NOMO-1 treated with DMSO at 0.1 percent for 48 hours (cell line): ENCODE data around the gene ASTN2.

ENCODE experiments used
- DNase-seq: peaks from one replicate; lab custom pipeline; 2025; ENCODE audit not compliant: unreplicated experiment; lab: John Stamatoyannopoulos, UW

The ASTN2 gene

DNA sequence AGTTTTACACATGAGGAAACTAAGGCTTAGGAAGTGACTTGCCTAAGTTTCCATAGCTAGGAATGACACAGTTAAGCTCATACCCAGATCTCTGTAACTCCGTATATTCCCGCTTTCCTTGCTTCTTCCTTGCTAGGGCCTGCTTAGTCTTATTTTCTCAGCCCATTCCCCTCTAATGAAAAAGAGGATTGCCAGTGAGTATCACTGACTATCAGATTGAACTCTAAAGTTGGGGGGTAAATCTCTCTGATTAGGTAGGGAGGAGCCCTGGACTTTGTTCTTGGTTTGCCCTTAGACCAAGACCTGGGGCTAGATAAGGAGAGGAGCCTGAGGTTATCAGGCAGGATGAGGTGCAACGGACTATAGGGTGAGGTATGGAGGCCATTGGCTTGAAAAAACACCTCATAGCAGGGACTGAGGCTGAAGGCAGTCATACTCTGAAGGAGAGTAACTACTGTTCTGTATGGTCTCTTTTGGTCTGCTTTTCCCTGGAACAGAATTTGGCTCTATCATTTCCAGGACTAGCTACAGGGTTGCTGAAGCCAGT lies 725.3 kb downstream of the ASTN2 start:
- no peak for DNase-seq

DNA sequence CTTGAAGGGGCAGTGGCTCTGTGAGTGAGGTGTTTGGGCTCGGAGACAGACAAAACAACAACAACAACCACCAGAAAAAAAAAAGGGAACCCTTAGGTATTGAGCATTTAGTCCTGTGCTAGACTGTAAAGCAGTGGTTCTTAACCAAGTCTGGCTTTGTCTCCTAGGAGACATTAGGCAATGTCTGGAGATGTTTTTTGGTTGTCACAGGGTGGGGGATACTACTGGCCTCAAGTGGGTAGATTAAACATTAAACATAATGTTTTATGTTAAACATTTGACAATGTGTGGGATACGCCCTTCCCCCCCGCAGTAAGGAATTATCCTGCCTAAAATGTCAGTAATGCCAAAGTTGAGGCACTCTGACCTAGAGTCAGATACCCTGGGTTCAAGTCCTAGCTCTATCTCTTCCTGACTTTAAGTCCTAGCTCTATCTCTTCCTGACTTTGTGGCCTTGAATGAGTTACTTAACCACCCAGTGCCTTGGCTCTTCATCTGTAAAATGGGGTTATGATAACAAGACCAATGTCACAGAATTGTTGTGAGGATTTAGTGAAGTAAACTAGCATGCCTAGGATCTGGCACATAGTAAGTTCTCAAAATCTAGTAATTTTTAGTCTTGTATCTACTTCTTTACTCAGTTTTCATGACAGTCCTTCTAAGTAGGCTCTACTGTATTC lies 725.9 kb downstream of the ASTN2 start:
- peak; percentile 11 for DNase-seq

DNA sequence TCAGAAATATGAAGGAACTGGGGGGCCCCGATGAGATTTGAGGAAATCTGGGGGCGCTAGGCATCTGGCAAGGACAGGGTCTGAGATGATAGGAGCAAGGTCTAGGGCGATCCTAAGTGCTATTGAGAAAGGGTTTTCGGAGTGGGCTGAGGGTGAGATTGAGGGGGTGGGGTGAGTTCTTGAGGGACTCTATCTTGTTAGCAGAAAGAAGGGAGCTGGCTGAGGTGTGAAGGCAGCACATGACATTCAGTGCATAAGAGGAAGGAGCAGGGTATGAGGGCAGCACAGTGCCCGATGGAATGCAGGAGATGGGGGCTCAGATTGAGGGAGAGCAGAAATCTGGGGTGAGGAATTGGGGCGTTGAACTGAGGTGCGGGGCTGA lies 727.1 kb downstream of the ASTN2 start:
- peak; percentile 20 for DNase-seq

DNA sequence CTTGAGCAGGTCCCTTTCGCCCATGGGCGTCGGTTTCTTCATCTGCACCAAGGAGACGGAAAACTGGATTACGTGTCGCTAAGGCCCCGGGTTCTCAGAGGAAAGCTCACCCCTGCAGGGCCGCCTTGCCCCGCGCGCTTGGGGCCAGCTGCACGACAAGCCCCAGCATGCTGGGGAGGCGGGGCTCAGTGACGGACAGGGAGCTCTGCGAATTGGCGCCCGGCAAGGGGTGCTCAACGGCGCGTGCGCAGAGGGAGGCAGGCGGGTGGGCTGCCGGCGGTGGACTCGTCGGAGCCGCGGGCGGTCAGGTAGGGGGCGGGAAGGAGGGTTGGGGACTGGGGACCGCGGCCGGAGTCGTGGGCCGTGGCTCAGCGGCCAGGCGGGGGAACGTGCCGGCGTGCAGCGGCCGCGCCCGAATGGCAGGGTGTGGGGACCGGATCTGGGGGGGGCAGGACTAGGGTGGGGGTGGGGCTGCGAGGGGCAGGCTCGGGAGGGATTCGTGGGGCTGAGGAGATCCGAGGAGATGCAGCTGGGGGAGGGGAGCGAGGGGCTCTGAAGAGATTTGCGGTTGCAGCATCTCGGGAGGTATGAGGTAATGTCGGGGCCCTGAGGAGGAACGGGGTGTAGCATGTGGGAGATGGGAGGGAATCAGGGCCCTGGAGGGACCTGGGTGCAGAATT lies 727.6 kb downstream of the ASTN2 start, which contains the start of gene TRIM32:
Gene TRIM32, plus strand, starts transcription at position 232 of the 680 bp plus-strand sequence. CDS start 10,438 bp downstream, outside the sequence.
- peak; percentile 79 for DNase-seq

DNA sequence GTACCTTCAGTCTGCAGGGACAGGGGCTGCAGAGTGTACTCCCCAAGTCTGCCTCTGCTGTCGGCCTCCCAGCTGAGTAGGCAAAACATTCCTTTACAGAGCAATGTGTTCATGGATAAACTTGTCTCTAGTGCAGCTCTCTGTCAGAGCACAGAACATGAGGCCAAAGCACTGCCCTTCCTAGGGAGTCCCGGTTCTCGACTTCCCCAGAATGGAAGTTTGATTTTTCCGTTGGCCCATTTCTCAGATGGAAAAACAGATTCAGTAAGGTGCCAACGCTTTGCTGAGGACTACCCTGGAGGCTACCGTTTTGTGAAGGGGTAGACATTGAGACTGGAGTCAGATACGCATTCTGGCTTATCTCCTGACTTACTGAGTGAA lies 728.2 kb downstream of the ASTN2 start:
- DNase-seq = no peak

DNA sequence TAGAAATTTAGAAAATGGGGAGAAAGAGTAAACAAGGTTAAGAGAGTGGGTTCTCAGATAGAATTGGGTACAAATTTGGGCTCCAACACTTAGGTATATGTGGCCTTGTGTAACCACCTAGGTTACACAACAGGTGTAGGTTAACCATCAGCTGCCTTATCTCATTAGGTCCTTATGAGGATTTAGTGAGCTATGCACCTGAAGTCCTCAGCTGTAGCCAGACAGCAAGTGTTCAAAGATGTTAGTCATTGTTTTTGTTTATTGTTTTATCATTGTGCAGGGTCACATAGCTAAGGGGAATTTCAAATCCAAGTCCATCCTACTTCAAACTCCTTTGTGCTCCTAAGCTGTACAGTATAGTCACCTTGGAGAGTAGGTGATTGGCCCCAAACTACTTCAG lies 728.7 kb downstream of the ASTN2 start:
- DNase-seq = no peak

DNA sequence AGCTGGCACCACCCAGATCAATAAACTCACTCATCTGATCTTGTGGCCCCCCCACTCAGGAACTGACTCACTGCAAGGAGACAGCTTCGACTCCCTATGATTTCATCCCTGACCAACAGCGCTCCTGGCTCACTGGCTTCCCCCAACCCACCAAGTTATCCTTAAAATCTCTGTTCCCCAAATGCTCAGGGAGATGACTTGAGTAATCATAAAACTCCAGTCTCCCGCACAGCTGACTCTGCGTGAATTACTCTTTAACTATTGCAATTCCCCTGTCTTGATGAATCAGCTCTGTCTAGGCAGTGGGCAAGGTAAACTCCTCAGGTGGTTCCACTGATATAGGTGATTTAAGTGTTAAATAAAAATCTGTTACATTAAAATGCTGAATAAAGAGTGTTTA lies 729.7 kb downstream of the ASTN2 start:
- no peak for DNase-seq

DNA sequence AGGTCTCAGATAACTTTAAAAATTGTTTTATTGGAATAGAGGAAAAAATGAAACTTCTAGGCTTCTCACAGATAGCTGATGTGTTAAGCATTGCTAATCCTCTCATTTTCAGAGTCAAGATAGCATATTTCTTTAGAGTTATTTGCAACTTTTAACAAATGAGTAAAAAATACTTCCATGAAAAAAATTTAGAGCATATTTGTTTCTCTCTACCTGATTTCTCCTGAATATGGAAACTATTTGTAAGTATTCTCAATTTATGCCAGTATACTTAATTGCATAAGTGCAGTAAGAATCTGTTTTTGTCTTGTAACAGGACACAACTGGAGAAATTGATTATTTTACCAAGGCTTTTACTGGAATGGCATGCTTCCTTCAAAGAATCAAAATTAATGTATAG lies 731.3 kb downstream of the ASTN2 start:
- no peak for DNase-seq

DNA sequence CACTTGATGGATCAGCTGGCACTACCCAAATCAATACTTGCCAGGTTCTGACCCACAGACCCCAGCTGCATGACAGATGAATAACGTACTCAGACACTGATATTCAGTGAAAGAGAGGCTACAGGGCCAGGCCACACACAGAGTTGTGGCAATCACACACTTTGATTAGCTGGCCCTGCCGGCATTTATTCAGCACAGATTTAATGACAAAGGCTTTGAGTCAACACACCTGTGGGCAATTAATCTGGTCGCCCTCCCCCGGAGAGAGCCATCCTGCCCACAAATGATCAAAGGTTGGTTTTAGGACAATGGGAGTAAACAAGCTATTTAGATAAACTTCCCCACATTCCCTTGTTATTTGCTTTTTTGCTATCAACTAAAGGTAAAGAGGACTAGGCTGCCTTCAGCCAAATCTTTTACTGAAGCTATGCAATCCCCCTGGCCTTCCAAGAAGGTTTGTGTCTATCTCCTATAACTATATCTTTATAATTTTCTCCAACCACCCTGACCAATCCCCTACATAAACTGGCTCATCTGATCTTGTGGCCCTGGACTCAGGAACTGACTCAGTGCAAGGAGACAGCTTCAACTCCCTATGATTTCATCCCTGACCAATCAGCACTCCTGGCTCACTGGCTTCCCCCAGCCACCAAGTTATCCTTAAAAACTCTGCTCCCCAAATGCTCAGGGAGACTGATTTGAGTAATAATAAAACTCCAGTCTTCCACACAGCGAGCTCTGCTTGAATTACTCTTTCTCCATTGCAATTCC lies 740.5 kb downstream of the ASTN2 start:
- DNase-seq = no peak

DNA sequence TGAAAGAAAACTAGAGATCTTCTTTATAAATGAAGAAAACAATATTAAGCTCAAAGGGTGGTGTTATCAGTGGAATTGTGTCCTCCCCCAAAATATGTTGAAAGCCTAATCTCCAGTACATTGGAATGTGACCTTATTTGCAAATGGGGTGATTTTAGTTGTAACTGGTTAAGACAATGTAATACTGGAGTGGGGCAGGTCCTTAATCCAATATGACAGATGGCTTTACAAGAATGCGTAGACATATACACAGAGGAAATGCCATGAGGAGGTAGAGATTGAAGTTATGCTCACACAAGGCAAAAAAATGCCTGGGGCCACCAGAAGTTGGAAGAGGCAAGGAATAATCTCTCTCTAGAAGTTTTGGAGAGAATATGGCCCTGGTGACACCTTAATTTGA lies 741.5 kb downstream of the ASTN2 start:
- no peak for DNase-seq

DNA sequence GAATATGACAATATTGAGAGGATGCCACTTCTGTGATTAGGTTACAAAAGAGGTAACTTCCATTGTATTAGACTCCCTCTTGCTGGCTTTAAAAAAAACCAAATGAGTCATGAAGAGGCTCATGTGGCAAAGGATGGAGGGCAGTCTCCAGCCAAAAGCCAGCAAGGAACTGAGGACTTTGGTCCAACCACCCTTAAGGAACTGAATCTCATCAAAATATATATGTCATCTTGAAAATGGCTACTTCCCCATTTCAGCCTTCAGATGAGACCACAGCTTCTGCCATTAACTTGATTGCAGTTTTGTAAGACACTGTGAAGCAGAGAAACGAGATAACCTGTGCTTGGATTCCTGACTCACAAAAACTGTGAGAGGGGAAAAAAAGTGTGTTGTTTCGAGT lies 743.3 kb downstream of the ASTN2 start:
- peak; percentile 38 for DNase-seq

DNA sequence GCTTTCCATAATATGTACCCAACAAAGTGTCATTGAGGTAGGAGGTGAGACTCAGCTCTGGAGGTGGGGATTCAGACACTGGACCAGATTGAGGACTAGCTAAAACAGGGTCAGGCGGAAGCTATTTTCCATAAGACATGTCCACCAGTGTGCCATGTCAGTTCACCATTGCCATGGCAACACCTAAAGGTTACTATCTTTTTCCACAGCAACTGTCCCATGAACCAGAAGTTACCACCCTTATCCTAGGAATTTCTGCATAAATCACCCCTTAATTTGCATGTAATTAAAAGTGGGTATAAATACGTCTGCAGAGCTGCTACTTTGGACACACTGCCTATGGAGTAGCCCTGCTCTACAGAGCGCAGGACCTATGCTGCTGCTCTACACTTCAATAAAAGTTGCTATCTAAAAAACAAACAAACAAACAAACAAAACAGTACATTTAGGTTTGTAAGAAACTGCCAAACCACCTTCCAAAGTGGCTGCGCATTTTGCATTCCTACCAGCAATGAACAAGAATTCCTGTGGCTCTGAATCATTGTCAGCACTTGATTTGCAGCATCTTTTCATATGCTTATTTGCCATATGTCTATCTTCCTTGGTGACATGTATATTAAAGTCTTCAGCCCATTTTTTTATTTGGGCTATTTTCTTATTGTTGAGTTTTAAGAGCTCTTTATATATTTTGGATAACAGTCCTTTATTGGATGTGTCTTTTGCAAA lies 745.7 kb downstream of the ASTN2 start:
- DNase-seq = no peak

DNA sequence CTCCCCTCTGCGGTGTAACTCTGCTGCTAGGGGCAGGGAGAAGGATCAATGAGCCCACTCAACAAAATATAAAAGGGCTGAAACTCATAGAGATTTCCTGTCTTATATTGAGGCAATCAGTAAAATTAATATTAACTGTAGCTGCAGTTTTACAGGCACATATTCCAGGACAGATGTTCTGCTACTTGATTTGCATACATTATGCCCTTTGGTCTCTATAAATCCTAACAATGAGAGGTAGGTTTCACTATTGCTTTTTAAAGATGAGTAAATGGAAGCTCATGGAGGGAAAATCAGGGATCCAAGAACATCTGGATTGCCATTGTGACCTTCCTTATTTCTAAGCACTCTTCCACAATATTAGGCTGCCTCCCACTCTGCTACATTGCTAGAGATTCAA lies 751.3 kb downstream of the ASTN2 start:
- no peak for DNase-seq

DNA sequence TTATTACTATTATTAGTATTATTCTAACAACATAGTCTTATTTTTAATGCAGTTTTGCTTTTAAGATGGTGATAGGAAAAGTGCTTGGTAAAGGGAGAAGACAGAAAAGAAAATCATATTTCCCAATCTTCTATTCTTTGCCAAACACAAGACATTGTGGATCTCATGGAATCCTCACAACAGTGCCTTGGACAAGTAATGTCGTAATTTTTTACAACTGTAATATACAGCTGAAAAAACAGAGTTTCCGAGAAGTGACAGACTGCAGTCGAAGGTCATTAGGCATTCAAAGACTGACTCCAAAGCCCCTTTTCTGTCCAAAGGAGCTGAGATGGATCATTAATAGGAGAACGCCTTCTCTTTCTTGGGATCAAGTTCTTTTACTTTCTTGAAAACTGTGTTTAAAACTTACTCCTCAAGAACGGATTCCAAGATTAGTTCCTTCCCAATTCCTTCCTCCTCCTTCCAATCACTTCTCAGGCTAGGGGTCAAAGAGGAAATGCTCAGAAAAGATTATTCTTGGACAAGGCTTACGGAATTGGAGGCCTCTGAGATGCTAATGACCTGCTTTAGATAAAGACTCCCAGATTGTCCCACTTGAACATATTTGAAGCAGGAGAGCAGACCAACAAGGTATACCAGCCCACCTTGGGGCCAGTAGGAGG lies 752.1 kb downstream of the ASTN2 start:
- DNase-seq = no peak

DNA sequence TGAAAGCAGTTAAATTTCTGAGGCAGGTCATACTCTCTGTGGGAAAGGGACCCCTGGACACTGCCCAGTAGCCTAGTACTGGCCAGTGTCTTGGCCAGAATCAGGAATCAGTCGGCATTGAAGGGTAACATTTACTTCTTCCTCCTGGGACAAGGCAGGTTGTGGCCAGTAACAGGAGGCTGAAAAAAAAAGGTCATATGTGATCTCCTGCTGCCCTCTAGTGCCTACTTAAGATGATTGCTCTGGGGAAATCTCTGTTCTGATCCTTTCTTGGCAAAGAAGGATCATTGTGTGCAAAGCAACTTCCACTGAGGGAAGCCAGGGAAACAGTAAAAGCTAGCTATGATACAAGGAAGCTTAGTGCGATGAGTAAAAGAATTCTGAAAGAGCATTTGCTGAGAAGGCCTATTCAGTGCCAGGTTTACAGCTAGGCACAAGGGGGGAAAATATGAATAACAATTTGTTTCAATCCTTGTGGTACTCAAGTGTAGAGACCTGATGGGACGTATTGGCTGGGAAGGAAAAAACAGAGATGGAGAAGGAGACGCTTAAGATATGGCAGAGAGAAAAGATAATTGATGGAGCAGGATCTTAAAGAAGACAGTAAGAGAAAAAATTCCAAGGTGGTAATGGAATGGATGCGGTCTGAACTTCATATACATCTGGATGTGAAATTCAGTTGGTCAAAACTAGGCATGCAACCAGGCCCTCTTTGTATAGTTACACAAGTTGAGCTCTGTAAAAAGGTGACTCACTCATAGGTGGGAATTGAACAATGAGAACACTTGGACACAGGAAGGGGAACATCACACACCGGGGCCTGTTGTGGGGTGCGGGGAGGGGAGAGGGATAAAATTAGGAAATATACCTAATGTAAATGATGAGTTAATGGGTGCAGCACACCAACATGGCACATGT lies 753.6 kb downstream of the ASTN2 start:
- peak; percentile 64 for DNase-seq

DNA sequence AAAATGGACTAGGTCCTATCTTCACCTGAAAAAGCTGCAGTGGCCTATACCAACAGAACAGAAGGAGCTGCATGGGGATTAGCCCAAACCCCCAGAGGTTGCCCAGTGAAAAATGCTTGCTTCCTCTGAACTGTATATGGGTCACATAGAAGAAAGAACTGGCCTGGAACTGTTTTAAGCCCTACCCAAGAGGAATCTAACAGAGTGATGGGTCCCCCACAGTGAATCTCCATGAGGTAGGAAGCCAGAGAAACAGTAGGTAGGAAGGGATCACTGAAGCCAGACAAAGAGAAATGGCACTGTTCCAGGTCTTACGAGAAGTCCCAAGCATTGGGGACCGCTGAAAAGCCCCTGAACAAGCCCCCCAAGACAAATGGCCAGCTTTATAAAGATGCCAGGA lies 756.6 kb downstream of the ASTN2 start:
- no peak for DNase-seq

DNA sequence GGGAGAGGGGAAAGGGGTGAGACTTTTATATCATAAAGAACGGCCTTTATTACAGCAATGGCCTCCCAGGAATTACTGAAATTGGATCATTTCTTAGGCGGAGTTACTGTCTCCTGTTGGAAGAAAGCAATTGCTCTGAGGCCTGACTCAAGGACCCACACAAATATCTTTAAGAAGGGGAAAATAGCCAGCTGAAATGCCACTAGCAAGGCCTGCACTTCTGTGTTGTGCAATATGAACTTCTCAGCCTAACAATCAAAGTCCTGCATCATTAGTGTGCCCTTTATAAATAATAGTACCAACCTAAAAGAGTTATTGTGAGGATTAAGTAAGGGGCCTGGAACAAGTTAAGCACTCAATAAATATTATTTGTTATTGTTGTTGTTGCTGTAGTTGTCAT lies 757.9 kb downstream of the ASTN2 start:
- DNase-seq = no peak

DNA sequence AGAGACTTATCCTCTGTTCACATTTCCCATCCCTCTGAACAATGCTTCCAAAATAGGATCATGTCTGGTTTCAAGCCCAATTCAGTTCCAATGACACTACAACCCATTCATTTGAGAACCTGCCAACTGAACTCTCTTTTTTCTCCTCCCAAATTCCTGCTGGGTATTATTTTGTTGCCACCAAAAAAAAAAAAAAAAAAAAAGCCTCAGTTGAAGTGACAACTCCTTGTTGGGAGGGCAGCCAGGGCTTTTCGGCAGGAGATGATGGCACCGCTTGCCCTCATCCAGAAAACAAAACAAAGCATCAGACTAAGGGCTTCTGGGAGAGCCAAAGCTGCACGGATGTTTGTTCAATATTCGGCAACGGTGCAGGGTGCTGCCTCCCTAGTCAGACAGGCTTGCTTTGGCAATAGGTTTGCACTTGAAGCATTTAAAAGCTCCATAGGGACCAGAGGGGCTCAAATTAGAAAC lies 758.3 kb downstream of the ASTN2 start:
- DNase-seq = no peak

DNA sequence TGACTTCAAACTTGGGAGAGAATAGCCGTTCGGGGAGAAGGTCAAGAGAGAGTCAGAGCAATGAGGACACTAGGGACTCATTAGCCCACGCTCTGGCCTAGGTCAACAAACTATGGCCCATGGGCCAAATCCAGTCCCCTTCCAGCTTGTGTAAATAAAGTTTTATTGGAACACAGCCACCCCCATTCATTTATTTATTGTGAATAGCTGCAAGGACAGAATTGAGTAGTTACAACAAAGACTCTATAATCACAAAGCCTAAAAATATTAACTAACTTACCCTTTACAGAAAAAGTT lies 760.9 kb downstream of the ASTN2 start:
- no peak for DNase-seq
